Measurements from ENCODE around the gene BAG2.

The BAG2 gene

GRCh38 chr6:57222743-57223077 is 50.6 kb downstream of the BAG2 start:
- no peak for DNase-seq
- no peaks in the 10 kb centered on the region for H3K27me3 ChIP-seq (replicated peaks)
- H3K36me3 ChIP-seq (replicated peaks), result no peaks in the 10 kb centered on the region
- H3K4me3 ChIP-seq (ENCODE audit: low read depth, low read length), result peak overlapping the region; percentile 88
- TF ChIP-seq CTCF (IDR thresholded peaks at IDR 0.05; ENCODE audit: low read depth, low read length, missing control alignments), result no peak
- in situ Hi-C loops (cut with HindIII; ENCODE audit: low pct_ligation_motif_present, low sequenced_read_pairs), result no loop called here
- peak overlapping the region; percentile 90 for H3K27ac ChIP-seq

GRCh38 chr6:57224769-57225515 is 52.8 kb downstream of the BAG2 start:
- H3K4me3 ChIP-seq (ENCODE audit: low read depth, low read length), result no peak overlapping the region
- TF ChIP-seq CTCF (IDR thresholded peaks at IDR 0.05; ENCODE audit: low read depth, low read length, missing control alignments), result no peak
- H3K36me3 ChIP-seq (replicated peaks), result no peaks in the 10 kb centered on the region
- in situ Hi-C loops (cut with HindIII; ENCODE audit: low pct_ligation_motif_present, low sequenced_read_pairs), result no loop called here
- no peak for DNase-seq
- H3K27ac ChIP-seq, result no peak overlapping the region
- H3K27me3 ChIP-seq (replicated peaks), result no peaks in the 10 kb centered on the region

GRCh38 chr6:57226221-57226620 is 54.1 kb downstream of the BAG2 start:
- H3K36me3 ChIP-seq (replicated peaks), result no peaks in the 10 kb centered on the region
- in situ Hi-C loops (cut with HindIII; ENCODE audit: low pct_ligation_motif_present, low sequenced_read_pairs), result no loop called here
- H3K27ac ChIP-seq, result no peak overlapping the region
- no peaks in the 10 kb centered on the region for H3K27me3 ChIP-seq (replicated peaks)
- H3K4me3 ChIP-seq (ENCODE audit: low read depth, low read length), result no peak overlapping the region
- DNase-seq, result no peak
- TF ChIP-seq CTCF (IDR thresholded peaks at IDR 0.05; ENCODE audit: low read depth, low read length, missing control alignments), result no peak
